Sigmoid colon (tissue), 4 donors: ENCODE results near the gene CPSF7.

Experiments
- EP300 ChIP-seq, 4 donors: sonication (generic); formaldehyde crosslinking; IDR thresholded peaks; one replicate each; pipeline ENCODE4 v1.6.1; 2017; ENCODE audit warnings: antibody characterized with exemption in 4 of 4
- POLR2A ChIP-seq, 2 donors: fragments of 450-650 bp; IDR thresholded peaks; one replicate each; pipeline ENCODE4 v1.6.1; 2016; ENCODE audit warnings: antibody characterized with exemption in 2 of 2, mild to moderate bottlenecking in 2 of 2, moderate library complexity in 2 of 2
- TF ChIP-seq, protein P1 (sequence below), 4 experiments: fragments of 450-650 bp in 3 of 4; fragments of 200-600 bp in 1 of 4; IDR thresholded peaks; one replicate each; pipeline ENCODE4 v1.5.1; 2016 to 2019; ENCODE audit warnings: antibody characterized with exemption in 4 of 4, mild to moderate bottlenecking in 3 of 4, moderate library complexity in 2 of 4

DNA sequence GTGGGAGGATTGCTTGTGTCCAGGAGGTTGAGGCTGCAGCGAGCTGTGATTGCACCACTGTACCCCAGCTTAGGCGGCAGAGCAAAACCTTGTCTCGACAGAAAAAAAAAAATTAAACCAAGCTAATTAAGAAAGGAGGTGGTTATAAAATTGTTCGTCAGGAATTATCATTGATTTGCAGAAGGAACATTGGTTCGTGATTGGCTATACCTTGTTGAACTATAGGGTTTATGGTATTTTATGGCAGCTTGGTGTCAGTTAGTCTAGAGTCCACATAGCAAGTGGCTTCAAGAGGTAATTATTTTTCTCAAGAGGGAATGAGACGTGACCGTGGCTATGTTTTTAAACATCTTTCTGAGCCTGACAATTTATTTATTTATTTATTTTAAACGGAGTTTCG lies 48.9 kb downstream of the CPSF7 start:
- TF ChIP-seq, protein P1, sequence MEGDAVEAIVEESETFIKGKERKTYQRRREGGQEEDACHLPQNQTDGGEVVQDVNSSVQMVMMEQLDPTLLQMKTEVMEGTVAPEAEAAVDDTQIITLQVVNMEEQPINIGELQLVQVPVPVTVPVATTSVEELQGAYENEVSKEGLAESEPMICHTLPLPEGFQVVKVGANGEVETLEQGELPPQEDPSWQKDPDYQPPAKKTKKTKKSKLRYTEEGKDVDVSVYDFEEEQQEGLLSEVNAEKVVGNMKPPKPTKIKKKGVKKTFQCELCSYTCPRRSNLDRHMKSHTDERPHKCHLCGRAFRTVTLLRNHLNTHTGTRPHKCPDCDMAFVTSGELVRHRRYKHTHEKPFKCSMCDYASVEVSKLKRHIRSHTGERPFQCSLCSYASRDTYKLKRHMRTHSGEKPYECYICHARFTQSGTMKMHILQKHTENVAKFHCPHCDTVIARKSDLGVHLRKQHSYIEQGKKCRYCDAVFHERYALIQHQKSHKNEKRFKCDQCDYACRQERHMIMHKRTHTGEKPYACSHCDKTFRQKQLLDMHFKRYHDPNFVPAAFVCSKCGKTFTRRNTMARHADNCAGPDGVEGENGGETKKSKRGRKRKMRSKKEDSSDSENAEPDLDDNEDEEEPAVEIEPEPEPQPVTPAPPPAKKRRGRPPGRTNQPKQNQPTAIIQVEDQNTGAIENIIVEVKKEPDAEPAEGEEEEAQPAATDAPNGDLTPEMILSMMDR (IDR thresholded peaks at IDR 0.05), result no peak
- TF ChIP-seq POLR2A (IDR thresholded peaks at IDR 0.05), result no peak
- no peak for TF ChIP-seq EP300 (IDR thresholded peaks at IDR 0.05)
